Stimulated activated naive B cell treated with anti-CD40 and anti-IgM and Interleukin-4, amounts not matched to agents 10 μg/mL and 1 μg/mL and 100 μg/mL, for 72 hours (primary cell): ENCODE results near the gene FARP1.

Experiments used
- ATAC-seq, 2 donors: fragments of 150-1000 bp; cut with Tn5 transposase; replicated peaks; 2 replicates each; pipeline ENCODE4 v1.10.0; 2021; ENCODE audit warnings: moderate library complexity in 1 of 2
- DNase-seq: peaks from one replicate; pipeline ENCODE4 v3.0.0; 2021
- H3K27ac Mint-ChIP-seq: one replicate; pipeline ENCODE4 v1.8.0; 2022; ENCODE audit warnings: mild to moderate bottlenecking, mixed read lengths
- H3K27me3 Mint-ChIP-seq, 2 donors: one replicate each; pipeline ENCODE4 v1.8.0; 2022; ENCODE audit warnings: mixed read lengths in 2 of 2
- H3K36me3 Mint-ChIP-seq, 2 donors: one replicate each; pipeline ENCODE4 v1.8.0; 2022; ENCODE audit warnings: mixed read lengths in 2 of 2, mild to moderate bottlenecking in 1 of 2
- H3K4me1 Mint-ChIP-seq, 2 donors: one replicate each; pipeline ENCODE4 v1.8.0; 2022; ENCODE audit warnings: mixed read lengths in 2 of 2, mild to moderate bottlenecking in 1 of 2
- H3K4me3 Mint-ChIP-seq, 2 donors: one replicate each; pipeline ENCODE4 v1.8.0; 2022; ENCODE audit warnings: mild to moderate bottlenecking in 2 of 2, mixed read lengths in 2 of 2, moderate library complexity in 1 of 2
- H3K9me3 Mint-ChIP-seq, 2 donors: one replicate each; pipeline ENCODE4 v1.8.0; 2022; ENCODE audit warnings: mixed read lengths in 2 of 2, mild to moderate bottlenecking in 1 of 2

The FARP1 gene

DNA sequence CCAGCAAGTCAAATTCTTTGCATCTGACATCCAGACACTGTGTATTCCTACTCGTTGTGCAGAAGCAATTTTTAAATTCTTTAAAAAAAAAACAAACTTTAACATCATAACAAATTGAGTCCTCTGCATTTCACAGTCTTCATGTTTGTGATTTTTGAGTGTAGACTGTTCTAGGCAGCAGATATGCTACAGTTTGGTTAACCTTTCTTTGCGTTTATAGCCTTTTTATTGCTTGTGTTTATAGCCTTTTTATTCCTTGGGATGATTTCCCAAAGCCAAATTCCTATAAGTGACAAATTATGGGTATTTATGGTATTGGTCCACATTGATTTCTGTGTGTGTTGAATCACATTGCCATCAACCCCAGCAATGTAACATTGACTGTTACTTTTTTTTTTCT, 49.1 kb downstream of the FARP1 start:
- no peak for DNase-seq
- ATAC-seq: no peak
- no peak overlapping the region for H3K27ac Mint-ChIP-seq
- H3K9me3 Mint-ChIP-seq: no peaks in the 10 kb centered on the region
- H3K4me3 Mint-ChIP-seq: no peak overlapping the region
- H3K27me3 Mint-ChIP-seq: no peaks in the 10 kb centered on the region
- no peaks in the 10 kb centered on the region for H3K36me3 Mint-ChIP-seq
- H3K4me1 Mint-ChIP-seq: no peaks in the 10 kb centered on the region

DNA sequence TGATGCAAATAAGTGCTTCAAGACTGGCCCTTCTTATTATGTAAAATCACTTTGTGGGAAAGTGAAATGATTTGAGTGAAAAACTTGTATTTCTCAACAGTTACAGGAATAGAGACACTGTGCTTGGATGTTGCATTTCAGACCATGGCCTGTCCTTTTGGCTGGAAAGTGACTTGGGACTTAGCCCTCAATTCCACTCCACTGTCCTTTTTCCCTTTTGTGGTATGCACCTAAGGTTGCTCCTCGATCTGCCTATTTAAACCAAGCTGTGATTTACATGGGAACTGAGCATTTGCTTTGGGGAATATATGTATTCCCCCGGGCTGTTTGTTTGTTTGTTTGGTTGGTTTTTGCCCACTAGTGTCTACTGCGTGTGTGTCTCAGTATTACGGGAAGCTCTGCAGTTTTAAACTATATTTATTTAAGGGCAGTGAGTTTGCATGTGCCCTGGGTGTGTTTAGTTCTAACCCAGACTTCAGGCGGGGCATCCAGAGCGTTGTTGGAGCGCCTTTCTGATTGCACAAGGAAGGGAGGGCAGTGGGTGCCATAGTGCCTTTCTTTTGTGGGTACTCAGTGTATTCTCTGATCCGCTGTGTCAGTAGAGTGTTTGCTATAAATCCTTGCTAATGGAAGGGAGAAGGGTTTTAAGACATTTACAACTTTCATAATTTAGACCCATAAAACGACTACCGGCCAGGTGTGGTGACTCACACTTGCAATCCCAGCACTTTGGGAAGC, 52.3 kb downstream of the FARP1 start:
- Mint-ChIP-seq H3K4me3 (no peak overlapping the region), H3K9me3 (no peaks in the 10 kb centered on the region), H3K4me1 (no peaks in the 10 kb centered on the region), H3K27ac (no peak overlapping the region), H3K27me3 (no peaks in the 10 kb centered on the region), H3K36me3 (no peaks in the 10 kb centered on the region)
- ATAC-seq: no peak
- no peak for DNase-seq

DNA sequence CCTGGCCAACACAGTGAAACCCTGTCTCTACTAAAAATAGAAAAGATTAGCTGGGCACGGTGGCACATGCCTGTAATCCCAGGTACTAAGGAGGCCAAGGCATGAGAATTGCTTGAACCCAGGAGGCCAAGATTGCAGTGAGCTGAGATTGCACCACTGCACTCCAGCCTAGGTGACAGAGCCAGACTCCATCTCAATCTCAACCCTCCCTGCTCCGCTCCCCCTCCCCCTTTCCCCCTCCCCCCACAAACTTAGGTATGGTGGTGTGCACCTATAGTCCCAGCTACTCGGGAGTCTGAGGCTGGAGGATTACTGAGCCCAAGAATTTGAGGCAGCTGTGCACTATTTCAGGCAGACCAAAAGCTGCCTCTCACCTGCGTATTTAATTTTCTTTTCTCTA, 55.8 kb downstream of the FARP1 start:
- Mint-ChIP-seq H3K27ac (no peak overlapping the region), H3K4me1 (no peaks in the 10 kb centered on the region), H3K27me3 (no peaks in the 10 kb centered on the region), H3K4me3 (no peak overlapping the region), H3K36me3 (no peaks in the 10 kb centered on the region), H3K9me3 (no peaks in the 10 kb centered on the region)
- DNase-seq (no peak), ATAC-seq (no peak)

DNA sequence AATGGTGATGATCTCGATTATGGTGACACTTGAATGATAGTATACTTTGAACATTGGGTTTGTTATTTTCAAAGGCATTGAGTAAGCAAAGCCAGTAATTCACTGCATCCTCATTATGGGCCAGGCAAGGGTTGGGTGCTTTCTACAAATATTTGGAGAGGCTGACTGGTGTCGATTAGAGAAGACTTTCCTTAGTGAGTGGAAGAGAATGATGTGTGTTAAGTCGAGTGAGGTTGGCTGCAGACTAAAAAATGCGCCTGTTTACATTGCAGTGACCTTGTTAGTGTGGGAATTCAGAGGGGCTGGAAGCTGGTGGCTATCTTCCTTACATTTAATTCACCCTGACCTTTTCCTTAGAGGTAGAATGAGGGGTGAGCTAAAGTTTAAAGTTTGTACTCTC, 56.6 kb downstream of the FARP1 start:
- Mint-ChIP-seq H3K9me3 (no peaks in the 10 kb centered on the region), H3K36me3 (no peaks in the 10 kb centered on the region)

DNA sequence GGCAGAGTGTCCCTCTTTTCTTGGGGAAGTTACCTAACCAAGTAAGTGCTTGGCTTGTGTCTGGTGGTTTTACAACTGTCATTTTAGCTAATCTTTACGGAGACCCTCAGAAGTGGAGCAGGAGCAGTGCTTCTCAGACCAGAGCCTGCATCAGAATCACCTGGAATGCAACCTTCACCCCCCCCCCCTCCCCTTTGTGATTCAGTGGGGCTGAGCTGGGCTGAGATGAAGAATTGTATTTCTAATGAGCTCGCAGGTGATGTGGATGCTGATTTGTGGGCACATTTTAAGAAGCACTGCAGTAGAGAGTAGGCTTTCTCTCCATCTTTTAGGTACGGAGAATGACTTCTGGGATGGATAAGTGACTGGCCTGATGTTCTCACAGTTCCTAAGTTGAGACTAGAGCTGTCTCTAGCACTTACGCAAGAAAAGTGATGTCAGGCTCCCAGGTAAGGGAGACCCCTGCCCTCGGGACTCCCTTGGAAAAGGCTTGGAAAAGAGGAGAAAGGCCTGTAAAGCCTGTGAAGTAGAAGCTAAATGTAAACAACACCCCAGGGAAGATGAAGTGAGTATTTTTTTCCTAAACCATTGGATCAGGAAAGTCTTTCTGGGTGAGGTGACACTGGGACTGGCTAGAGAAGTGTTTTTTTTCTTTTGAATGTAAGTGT, 57.5 kb downstream of the FARP1 start:
- H3K36me3 Mint-ChIP-seq: no peaks in the 10 kb centered on the region
- H3K9me3 Mint-ChIP-seq: peaks cover 2 to 4% of the 10 kb centered on the region in 2 donors
- no peaks in the 10 kb centered on the region for H3K4me1 Mint-ChIP-seq
- no peak overlapping the region for H3K27ac Mint-ChIP-seq
- H3K27me3 Mint-ChIP-seq: no peaks in the 10 kb centered on the region
- ATAC-seq (no peak), DNase-seq (no peak)
- H3K4me3 Mint-ChIP-seq: no peak overlapping the region

More for the DNA sequence above, 56.6 kb downstream of the FARP1 start:
- Mint-ChIP-seq H3K4me1 (no peaks in the 10 kb centered on the region), H3K27me3 (no peaks in the 10 kb centered on the region), H3K4me3 (no peak overlapping the region), H3K27ac (no peak overlapping the region)
- DNase-seq (no peak), ATAC-seq (no peak)

DNA sequence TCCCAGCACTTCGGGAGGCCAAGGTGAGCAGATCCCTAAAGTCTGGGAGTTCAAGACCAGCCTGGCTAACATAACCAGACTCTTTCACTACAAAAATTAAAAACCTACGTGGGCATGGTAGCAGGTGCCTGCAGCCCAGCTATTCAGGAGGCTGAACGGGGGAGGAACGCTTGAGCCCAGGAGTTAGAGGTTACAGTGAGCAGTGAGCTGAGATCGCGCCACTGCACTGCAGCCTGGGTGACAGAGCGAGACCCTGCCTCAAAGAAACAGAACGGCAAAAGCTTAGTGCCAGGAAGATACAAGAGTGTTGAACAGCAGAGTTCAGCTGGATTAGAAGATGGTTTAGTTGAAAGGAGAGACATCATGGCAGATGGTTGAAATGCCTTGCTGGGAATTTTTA, 58.3 kb downstream of the FARP1 start:
- Mint-ChIP-seq H3K4me3 (no peak overlapping the region), H3K27ac (no peak overlapping the region), H3K4me1 (no peaks in the 10 kb centered on the region), H3K27me3 (no peaks in the 10 kb centered on the region), H3K36me3 (no peaks in the 10 kb centered on the region), H3K9me3 (peaks cover 6 to 11% of the 10 kb centered on the region in 2 donors)
- no peak for DNase-seq
- ATAC-seq: no peak

DNA sequence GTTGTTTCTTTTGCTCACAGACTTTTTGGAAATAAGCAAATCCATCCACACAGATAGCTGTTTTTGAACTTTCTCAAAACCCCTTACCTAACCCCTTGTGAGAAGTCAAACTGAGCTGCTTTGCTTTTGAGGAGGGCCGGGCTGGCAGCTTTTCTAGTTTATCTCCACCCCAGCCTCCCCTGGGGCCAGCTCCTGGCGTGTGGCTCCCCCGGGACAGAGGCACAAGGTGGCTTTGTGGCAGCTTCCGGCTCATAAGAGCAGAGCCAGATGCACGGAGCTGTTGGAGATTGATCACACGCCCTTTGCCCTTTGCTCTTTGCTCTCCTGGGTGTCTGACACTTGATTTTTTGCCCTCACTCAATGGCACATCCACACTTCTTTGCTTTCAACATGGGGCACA, 59.1 kb downstream of the FARP1 start:
- DNase-seq: no peak
- H3K36me3 Mint-ChIP-seq: no peaks in the 10 kb centered on the region
- no peak overlapping the region for H3K4me3 Mint-ChIP-seq
- H3K9me3 Mint-ChIP-seq: peaks cover 9 to 11% of the 10 kb centered on the region in 2 donors
- no peak overlapping the region for H3K27ac Mint-ChIP-seq
- no peaks in the 10 kb centered on the region for H3K27me3 Mint-ChIP-seq
- no peak for ATAC-seq
- H3K4me1 Mint-ChIP-seq: no peaks in the 10 kb centered on the region

DNA sequence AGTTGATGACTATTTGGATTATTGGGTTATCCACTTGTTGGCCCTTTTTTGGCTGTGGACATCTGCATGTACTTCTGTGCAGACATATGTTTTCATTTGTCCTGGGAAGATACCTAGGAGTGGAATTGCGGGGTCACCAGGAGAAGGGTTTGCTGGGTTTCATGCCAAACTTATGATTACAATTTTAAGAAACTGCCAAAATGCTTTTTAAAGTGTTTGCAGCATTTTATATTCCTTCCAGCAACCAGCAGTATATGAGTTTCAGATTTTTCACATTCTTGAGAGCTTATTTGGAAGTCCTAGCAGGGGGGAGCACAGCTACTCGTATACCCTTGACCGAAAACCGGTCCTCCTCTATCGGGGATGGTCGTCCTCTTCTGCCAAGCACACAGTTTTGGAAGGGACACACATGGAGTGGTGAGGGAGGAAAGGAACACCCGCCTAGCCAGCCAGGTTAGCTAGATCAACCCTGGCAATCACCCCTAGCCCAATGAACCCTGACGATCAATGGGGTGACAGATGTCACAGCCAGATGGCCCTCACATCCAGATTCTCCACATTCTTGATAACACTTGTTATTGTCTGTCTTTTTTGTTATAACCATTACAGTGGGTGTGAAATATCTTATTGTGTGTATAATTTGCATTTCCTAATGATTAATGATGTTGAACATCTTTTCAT, 60.9 kb downstream of the FARP1 start:
- Mint-ChIP-seq H3K27ac (no peak overlapping the region), H3K4me3 (no peak overlapping the region), H3K27me3 (no peaks in the 10 kb centered on the region)

DNA sequence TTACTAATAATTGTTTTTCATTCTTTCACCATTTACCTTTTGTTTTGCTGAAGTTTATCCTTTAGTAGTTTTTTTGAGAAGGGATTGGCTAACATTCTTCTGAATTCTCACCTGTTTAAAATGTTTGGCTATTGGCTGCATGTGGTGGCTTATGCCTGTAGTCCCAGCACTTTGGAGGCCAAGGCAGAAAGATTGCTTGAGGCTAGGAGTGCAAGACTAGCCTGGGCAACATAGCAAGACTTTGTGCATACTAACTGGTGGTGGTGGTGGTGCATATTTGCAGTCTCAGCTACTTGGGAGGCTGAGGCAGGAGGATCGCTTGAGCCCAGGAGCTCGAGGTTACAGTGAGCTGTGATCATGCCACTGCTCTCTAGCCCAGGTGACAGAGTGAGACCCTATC, 61.7 kb downstream of the FARP1 start:
- DNase-seq: no peak
- Mint-ChIP-seq H3K9me3 (peaks cover 9 to 11% of the 10 kb centered on the region in 2 donors), H3K4me1 (no peaks in the 10 kb centered on the region), H3K36me3 (no peaks in the 10 kb centered on the region), H3K4me3 (no peak overlapping the region), H3K27ac (no peak overlapping the region), H3K27me3 (no peaks in the 10 kb centered on the region)
- no peak for ATAC-seq

More for the DNA sequence above, 60.9 kb downstream of the FARP1 start:
- no peak for ATAC-seq
- DNase-seq: no peak
- H3K36me3 Mint-ChIP-seq: no peaks in the 10 kb centered on the region
- no peaks in the 10 kb centered on the region for H3K4me1 Mint-ChIP-seq
- peaks cover 9 to 11% of the 10 kb centered on the region in 2 donors for H3K9me3 Mint-ChIP-seq

DNA sequence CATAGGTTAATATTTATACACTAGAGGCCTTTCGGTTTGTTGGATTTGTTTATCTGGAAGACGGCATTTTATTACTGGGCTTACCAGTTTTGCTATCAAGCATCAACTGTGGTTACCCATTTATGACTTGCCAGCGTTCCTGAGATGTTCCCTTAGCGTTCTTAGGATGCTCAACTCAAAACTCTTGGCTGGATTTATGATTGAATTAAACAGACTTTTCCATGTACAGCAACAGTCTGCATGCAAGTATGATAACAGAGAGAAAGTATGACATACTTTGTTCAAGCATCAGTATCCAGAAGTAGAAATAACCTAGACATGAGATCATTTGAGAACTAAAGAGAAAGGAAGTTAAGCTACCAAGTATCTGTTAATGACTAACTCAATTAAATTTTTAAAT, 64.1 kb downstream of the FARP1 start:
- H3K4me1 Mint-ChIP-seq: no peaks in the 10 kb centered on the region
- no peak overlapping the region for H3K4me3 Mint-ChIP-seq
- no peak for ATAC-seq
- H3K27ac Mint-ChIP-seq: no peak overlapping the region
- peaks cover 9 to 16% of the 10 kb centered on the region in 2 donors for H3K9me3 Mint-ChIP-seq
- H3K36me3 Mint-ChIP-seq: no peaks in the 10 kb centered on the region
- no peaks in the 10 kb centered on the region for H3K27me3 Mint-ChIP-seq
- no peak for DNase-seq

DNA sequence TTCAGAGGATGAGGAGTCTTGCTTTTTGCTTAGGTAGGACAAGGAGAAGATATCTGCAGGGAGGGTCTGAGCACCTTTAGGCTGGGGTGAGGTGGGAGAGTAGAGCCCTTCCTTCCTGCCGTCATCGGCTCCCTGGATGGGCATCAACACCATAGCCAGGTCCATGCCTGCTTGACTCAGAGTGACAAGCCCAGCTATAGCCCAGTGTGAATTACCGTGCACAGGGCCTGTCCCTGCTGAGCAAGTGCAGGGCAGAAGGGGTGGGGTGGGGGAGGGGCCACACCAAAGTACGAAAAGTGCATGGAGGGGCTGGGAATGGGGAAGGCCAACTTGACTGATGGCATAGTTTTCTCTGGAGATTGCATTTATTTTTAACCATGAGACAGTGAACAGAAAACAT, 64.5 kb downstream of the FARP1 start:
- no peaks in the 10 kb centered on the region for H3K27me3 Mint-ChIP-seq
- peaks cover 9 to 16% of the 10 kb centered on the region in 2 donors for H3K9me3 Mint-ChIP-seq
- H3K4me1 Mint-ChIP-seq: no peaks in the 10 kb centered on the region
- H3K36me3 Mint-ChIP-seq: no peaks in the 10 kb centered on the region
- no peak for ATAC-seq
- H3K27ac Mint-ChIP-seq: no peak overlapping the region
- DNase-seq: no peak
- H3K4me3 Mint-ChIP-seq: no peak overlapping the region

DNA sequence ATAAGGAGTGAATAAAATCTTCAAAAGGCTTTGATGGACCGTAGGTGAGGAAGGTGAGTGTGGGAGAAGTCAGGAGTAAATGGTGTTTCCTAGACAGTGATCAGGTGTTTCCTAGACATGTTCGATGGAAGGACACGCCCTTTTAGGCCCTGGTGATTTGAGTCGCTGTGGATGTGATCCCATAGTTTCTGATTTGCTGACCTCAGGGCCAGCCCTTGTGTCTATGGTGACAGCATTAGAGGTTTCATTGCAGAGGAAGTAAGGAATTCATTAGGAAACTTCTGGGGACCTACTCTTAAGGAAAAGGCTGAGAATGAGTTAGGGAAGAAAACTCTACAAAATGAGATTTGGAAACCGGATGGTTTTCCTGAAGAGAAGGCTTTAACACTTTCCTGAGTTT, 65.7 kb downstream of the FARP1 start:
- H3K27me3 Mint-ChIP-seq: no peaks in the 10 kb centered on the region
- H3K4me3 Mint-ChIP-seq: no peak overlapping the region
- no peaks in the 10 kb centered on the region for H3K4me1 Mint-ChIP-seq
- DNase-seq (no peak), ATAC-seq (no peak)
- H3K27ac Mint-ChIP-seq: no peak overlapping the region
- H3K36me3 Mint-ChIP-seq: no peaks in the 10 kb centered on the region
- peaks cover 9 to 16% of the 10 kb centered on the region in 2 donors for H3K9me3 Mint-ChIP-seq

DNA sequence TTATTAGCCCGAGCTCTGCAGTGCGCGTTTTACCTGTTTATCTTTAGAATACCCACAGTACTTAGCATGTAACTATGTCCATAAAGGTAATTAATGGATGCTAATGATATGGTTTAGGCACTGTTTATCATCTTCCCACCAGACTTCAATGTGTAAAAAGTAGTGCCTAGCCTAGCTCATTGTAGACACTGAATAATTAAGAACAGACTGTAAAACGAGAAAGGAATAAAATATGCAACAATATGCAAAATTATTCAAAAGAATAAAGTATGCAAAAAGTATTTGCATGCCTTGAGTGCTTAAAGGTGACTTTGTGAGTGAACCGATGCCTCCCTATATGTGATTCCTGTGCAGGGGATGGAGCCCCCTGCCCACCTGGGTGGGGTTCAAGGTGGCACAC, 69.9 kb downstream of the FARP1 start:
- Mint-ChIP-seq H3K4me3 (no peak overlapping the region), H3K27ac (no peak overlapping the region), H3K36me3 (no peaks in the 10 kb centered on the region), H3K4me1 (peaks cover 0 to 4% of the 10 kb centered on the region in 2 donors), H3K27me3 (no peaks in the 10 kb centered on the region), H3K9me3 (peaks cover 0 to 5% of the 10 kb centered on the region in 2 donors)
- no peak for DNase-seq
- no peak for ATAC-seq

DNA sequence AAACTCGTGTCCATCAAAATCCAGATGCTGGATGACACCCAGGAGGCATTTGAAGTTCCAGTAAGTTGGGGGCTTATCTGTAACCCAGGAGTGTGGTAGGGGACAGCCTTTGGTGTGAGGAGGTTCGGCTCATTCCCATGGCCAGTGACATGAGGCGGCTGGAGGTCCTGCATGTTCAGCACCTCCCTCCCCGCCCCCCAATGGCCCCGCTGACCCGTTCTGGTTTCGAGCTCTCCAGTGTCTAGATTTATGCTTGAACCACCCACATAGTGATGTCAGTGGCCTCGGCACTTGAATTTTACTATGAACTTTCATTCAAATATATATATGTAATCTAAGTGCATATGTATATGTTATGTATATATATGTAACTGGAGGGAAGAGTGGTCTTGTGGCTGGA, 70.5 kb downstream of the FARP1 start:
- peaks cover 0 to 4% of the 10 kb centered on the region in 2 donors for H3K4me1 Mint-ChIP-seq
- no peak overlapping the region for H3K27ac Mint-ChIP-seq
- H3K4me3 Mint-ChIP-seq: no peak overlapping the region
- no peak for ATAC-seq
- DNase-seq: no peak
- peaks cover 0 to 5% of the 10 kb centered on the region in 2 donors for H3K9me3 Mint-ChIP-seq
- no peaks in the 10 kb centered on the region for H3K36me3 Mint-ChIP-seq
- peaks cover 0 to 4% of the 10 kb centered on the region in 2 donors for H3K27me3 Mint-ChIP-seq
